ENCODE results near the gene C2CD4C.

C2CD4C gene

DNA sequence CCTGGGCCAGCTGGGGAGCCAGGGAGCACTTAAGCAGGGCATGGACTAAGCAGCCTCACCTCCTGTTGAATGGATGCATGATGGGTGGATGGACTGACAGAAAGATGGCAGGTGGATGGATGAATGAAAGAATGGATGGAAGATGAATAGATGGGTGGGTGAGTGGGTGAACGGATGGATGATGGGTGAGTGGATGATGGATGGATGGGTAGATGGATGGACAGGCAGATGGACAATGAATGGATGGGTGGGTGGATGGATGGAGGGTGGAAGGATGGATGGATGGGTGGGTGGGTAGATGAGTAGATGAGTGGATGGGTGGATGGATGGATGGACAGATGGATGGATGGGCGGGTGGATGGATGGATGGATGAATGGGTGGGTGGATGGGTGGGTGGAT lies 33.1 kb upstream of the C2CD4C start:
- no peak for DNase-seq (ENCODE audit: low spot score)
- TF ChIP-seq, protein P1, sequence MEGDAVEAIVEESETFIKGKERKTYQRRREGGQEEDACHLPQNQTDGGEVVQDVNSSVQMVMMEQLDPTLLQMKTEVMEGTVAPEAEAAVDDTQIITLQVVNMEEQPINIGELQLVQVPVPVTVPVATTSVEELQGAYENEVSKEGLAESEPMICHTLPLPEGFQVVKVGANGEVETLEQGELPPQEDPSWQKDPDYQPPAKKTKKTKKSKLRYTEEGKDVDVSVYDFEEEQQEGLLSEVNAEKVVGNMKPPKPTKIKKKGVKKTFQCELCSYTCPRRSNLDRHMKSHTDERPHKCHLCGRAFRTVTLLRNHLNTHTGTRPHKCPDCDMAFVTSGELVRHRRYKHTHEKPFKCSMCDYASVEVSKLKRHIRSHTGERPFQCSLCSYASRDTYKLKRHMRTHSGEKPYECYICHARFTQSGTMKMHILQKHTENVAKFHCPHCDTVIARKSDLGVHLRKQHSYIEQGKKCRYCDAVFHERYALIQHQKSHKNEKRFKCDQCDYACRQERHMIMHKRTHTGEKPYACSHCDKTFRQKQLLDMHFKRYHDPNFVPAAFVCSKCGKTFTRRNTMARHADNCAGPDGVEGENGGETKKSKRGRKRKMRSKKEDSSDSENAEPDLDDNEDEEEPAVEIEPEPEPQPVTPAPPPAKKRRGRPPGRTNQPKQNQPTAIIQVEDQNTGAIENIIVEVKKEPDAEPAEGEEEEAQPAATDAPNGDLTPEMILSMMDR (IDR thresholded peaks at IDR 0.05; ENCODE audit: extremely low read depth, missing control alignments) = no peak

DNA sequence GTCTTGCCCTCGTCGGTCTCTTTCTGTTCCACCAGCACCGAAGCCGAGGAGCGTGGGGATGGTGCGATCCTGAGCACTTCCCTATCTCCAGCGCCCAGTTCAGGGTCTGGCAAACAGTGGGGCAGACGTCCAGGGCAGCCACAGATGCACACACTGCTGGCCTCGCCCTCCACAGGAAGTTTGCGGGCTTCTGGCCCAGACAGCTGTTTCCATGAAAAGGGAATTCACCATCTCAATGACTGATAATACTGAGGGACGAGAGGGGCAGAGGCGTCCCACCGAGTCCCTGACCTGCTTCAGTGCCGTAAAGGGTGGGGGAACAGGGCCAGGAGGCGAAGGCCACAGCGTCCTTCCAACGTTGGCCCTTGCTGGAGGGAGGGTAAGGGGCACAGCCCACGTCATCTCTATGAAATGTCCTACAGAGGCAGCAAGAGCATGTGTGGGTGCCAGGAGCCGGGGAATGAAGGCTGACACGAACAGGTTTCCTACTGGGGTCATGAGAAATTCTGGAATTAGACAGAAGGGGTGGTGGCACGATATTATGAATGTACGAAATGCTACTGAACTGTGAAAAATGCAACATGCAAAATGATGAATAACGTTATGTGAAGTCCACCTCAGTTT lies 32.4 kb upstream of the C2CD4C start:
- TF ChIP-seq, protein P1 (IDR thresholded peaks at IDR 0.05; ENCODE audit: extremely low read depth, missing control alignments) = no peak
- DNase-seq (ENCODE audit: low spot score) = no peak

DNA sequence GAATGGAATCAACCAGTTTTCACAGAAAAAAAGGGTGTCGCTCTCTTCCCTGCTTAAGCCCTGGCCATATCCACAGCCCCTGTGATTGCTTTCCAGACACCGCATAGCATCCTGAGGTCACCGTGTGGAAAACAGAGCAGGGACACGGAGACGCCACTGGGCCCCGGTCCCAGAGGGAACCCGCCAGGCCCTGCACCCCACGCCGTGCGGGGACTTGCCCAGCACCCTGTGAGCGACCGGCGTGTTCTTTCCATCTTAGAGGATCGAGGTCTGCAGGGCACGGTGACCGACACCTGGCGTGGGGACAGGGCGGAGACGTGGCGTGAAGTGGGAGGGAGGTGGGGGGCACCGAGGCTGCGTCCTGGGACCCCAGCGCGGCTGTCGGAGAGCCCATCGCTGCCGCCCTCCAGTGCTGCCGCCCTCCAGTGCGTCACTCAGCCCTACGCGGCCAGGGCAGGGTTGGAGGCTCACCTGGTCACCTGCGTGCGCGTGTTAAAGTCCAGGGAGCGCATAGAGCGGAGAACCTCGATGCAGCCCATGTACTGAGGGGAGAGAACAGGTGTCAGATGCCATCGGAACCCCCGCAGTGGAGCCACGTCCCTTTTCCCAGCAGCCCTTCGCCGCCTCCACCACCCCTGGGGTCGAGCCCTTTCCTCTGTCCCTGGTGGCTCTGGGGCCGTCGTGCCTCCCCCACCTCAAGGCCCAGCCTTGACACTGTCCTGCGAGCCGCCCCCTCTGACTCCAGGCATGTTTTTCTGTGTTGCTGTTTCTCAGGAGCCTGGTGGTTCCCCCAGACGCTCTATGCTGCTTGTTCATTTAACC lies 31.7 kb upstream of the C2CD4C start:
- TF ChIP-seq, protein P1 (IDR thresholded peaks at IDR 0.05; ENCODE audit: extremely low read depth, missing control alignments) = no peak
- no peak for DNase-seq (ENCODE audit: low spot score)

DNA sequence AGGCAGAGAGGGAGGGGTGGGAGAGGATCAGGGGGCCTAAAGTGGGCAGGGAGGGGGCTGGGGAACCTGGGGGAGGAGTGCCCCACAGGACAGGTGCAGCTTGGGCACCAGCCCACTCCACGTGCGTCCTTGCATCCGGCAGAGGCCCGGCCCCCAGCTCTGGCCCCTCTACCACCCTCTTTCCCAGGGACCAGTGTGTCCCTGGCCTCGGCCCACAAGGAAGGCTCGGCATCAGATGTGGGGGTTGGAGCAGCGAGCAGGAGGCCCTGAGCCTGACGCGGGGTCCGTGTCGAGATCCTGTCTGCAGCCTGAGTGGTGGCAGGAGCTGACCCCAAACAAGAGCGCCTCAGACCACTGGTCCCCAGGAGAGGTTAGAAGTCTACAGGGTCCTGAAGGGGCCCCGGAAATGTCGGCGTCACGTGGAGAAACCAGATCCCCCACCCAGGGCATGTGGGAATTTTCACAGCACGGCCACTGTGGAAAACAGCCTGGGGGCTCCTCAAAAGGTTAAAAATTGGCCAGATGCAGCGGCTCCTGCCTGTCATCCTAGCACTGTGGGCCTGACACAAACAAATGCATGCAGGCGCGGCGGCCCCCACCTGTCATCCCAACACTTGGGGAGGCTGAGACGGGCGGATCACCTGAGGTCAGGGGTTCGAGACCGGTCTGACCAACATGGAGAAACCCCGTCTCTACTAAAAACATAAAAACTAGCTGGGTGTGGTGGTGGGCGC lies 30.4 kb upstream of the C2CD4C start:
- DNase-seq (ENCODE audit: low spot score) = no peak
- TF ChIP-seq, protein P1 (IDR thresholded peaks at IDR 0.05; ENCODE audit: extremely low read depth, missing control alignments) = no peak

DNA sequence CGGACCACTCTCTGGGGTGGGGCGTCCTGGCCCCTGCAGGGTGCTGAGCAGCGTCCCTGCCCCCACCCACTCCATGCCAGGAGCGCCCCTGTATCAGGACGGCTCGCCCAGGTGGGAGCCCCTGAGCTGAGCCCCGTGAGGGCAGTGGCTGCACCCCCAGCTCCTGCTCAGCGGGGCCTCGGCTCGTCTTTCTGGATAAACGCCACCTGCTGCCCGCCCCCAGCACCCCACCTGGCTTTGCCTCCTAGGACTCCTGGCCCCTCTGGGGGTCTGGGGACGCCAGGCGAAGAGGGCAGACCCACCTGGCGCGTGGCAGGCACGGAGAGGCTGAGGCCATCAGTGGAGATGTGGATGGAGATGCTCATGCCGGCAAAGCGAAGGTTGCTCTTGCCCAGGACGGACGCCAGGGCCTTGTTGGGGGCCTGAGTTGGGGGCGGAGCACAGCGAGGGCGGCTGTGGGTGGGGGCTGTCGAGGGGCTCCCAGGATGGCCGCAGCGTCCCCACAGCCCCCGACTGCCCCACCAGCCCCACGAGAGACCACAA lies 29.5 kb upstream of the C2CD4C start:
- DNase-seq (ENCODE audit: low spot score) = no peak
- TF ChIP-seq, protein P1 (IDR thresholded peaks at IDR 0.05; ENCODE audit: extremely low read depth, missing control alignments) = no peak

DNA sequence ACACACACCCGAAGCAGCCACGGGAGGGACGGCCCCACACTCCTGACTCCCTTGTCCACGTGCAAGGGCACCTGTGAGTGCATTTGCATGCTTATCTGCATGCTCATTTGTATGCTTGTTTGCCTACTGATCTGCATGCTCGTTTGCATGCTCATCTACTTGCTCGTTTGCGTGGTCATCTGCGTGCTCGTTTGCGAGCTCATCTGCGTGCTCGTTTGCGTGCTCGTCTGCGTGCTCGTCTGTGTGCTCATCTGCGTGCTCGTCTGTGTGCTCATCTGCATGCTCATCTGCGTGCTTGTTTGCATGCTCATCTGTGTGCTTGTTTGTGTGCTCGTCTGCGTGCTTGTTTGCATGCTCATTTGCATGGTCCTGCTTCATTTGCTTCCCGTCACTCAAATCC lies 28.1 kb upstream of the C2CD4C start:
- TF ChIP-seq, protein P1 (IDR thresholded peaks at IDR 0.05; ENCODE audit: extremely low read depth, missing control alignments) = no peak
- DNase-seq (ENCODE audit: low spot score) = no peak
